Testis (tissue), 2 donors: ENCODE data around the gene TRIM32.

ENCODE experiments used
- CTCF ChIP-seq, 3 experiments: fragments of 450-650 bp in 2 of 3; fragments of 200-600 bp in 1 of 3; sonication (generic) in 1 of 3; IDR thresholded peaks; one replicate each; pipeline ENCODE4 v1.5.1; 2016 to 2019; ENCODE audit warnings: antibody characterized with exemption in 3 of 3, mild to moderate bottlenecking in 2 of 3, moderate library complexity in 1 of 3
- POLR2A ChIP-seq: fragments of 450-650 bp; IDR thresholded peaks from one replicate; pipeline ENCODE4 v1.6.1; 2017; ENCODE audit warnings: antibody characterized with exemption, mild to moderate bottlenecking, moderate library complexity

GRCh38 chr9:116647515-116647809 is 39.6 kb upstream of the TRIM32 start:
- no peak for TF ChIP-seq POLR2A
- peak in 1 of 3 experiments; percentile 1 for TF ChIP-seq CTCF (IDR thresholded peaks at IDR 0.05)
